ENCODE measurements around the gene GIT2.

The GIT2 gene

GRCh38 chr12:109927622-109928021 lies 68.5 kb downstream of the GIT2 start:
- H3K4me1 ChIP-seq (ENCODE audit: low read depth, poor library complexity, severe bottlenecking) = no peaks in the 10 kb centered on the region
- H3K27ac ChIP-seq = no peak overlapping the region
- H3K27me3 ChIP-seq (ENCODE audit: insufficient read depth, low read depth) = no peaks in the 10 kb centered on the region
- no peak overlapping the region for H2AFZ ChIP-seq (ENCODE audit: low read depth)
- TF ChIP-seq CTCF (conservative IDR thresholded peaks at IDR 0.05; ENCODE audit: low read depth, low read length) = peak; percentile 63
- H4K20me1 ChIP-seq (ENCODE audit: insufficient read depth) = no peaks in the 10 kb centered on the region
- no peak overlapping the region for H3K4me2 ChIP-seq
- no peak overlapping the region for H3K4me3 ChIP-seq (IDR thresholded peaks at IDR 0.05; ENCODE audit: insufficient read depth, low read depth, low read length)
- no peak overlapping the region for H3K9ac ChIP-seq
- H3K79me2 ChIP-seq (ENCODE audit: insufficient read depth, low read depth) = no peaks in the 10 kb centered on the region
- no peaks in the 10 kb centered on the region for H3K36me3 ChIP-seq (ENCODE audit: insufficient read depth)

GRCh38 chr12:109926488-109927210 lies 69.5 kb downstream of the GIT2 start:
- Histone ChIP-seq H3K9ac (no peak overlapping the region), H3K4me1 (ENCODE audit: low read depth, poor library complexity, severe bottlenecking) (no peaks in the 10 kb centered on the region), H3K27me3 (ENCODE audit: insufficient read depth, low read depth) (no peaks in the 10 kb centered on the region), H2AFZ (ENCODE audit: low read depth) (no peak overlapping the region), H3K36me3 (ENCODE audit: insufficient read depth) (no peaks in the 10 kb centered on the region), H3K4me2 (no peak overlapping the region), H4K20me1 (ENCODE audit: insufficient read depth) (no peaks in the 10 kb centered on the region), H3K27ac (no peak overlapping the region), H3K79me2 (ENCODE audit: insufficient read depth, low read depth) (no peaks in the 10 kb centered on the region), H3K4me3 (IDR thresholded peaks at IDR 0.05; ENCODE audit: insufficient read depth, low read depth, low read length) (no peak overlapping the region)
- TF ChIP-seq CTCF (conservative IDR thresholded peaks at IDR 0.05; ENCODE audit: low read depth, low read length) = no peak

GRCh38 chr12:109926016-109926415 lies 70.2 kb downstream of the GIT2 start:
- H3K4me2 ChIP-seq = no peak overlapping the region
- no peak overlapping the region for H3K9ac ChIP-seq
- no peak for TF ChIP-seq CTCF (conservative IDR thresholded peaks at IDR 0.05; ENCODE audit: low read depth, low read length)
- H3K79me2 ChIP-seq (ENCODE audit: insufficient read depth, low read depth) = no peaks in the 10 kb centered on the region
- H4K20me1 ChIP-seq (ENCODE audit: insufficient read depth) = no peaks in the 10 kb centered on the region
- H2AFZ ChIP-seq (ENCODE audit: low read depth) = no peak overlapping the region
- H3K36me3 ChIP-seq (ENCODE audit: insufficient read depth) = no peaks in the 10 kb centered on the region
- H3K27ac ChIP-seq = no peak overlapping the region
- H3K4me3 ChIP-seq (IDR thresholded peaks at IDR 0.05; ENCODE audit: insufficient read depth, low read depth, low read length) = no peak overlapping the region
- H3K4me1 ChIP-seq (ENCODE audit: low read depth, poor library complexity, severe bottlenecking) = no peaks in the 10 kb centered on the region
- H3K27me3 ChIP-seq (ENCODE audit: insufficient read depth, low read depth) = no peaks in the 10 kb centered on the region

- H3K27me3 ChIP-seq (ENCODE audit: insufficient read depth, low read depth) = no peaks in the 10 kb centered on the region
- H3K79me2 ChIP-seq (ENCODE audit: insufficient read depth, low read depth) = no peaks in the 10 kb centered on the region
- H3K4me3 ChIP-seq (IDR thresholded peaks at IDR 0.05; ENCODE audit: insufficient read depth, low read depth, low read length) = no peak overlapping the region
- no peak overlapping the region for H3K4me2 ChIP-seq
- TF ChIP-seq CTCF (conservative IDR thresholded peaks at IDR 0.05; ENCODE audit: low read depth, low read length) = no peak
- no peaks in the 10 kb centered on the region for H3K4me1 ChIP-seq (ENCODE audit: low read depth, poor library complexity, severe bottlenecking)
- H3K36me3 ChIP-seq (ENCODE audit: insufficient read depth) = no peaks in the 10 kb centered on the region
- no peak overlapping the region for H2AFZ ChIP-seq (ENCODE audit: low read depth)
- no peak overlapping the region for H3K9ac ChIP-seq
- no peaks in the 10 kb centered on the region for H4K20me1 ChIP-seq (ENCODE audit: insufficient read depth)
- no peak overlapping the region for H3K27ac ChIP-seq
Observed at GRCh38 chr12:109925185-109925840, 70.9 kb downstream of the GIT2 start.
